HG03066 (cell line): ENCODE results near the gene P2RX3.
"Not testable (repeated sequence)": the region's sequence is repeated elsewhere in the genome, so short reads cannot be mapped to it uniquely, and the experiment has no call there.

Source experiments
- ATAC-seq: cut with Tn5 transposase; IDR thresholded peaks from one replicate; pipeline ENCODE4 v1.9.1; 2021; ENCODE audit warnings: low read depth; ENCODE audit not compliant: unreplicated experiment

Gene P2RX3

GRCh38 chr11:57338142-57338541 lies at the start of gene P2RX3:
Gene P2RX3 (plus strand): TSS chr11:57338352. CDS start chr11:57338551, 199 bp downstream.
- ATAC-seq = no peak

GRCh38 chr11:57288771-57289579 lies 49.2 kb upstream of the P2RX3 start:
- ATAC-seq = no peak

- no peak for ATAC-seq
These were observed 47.9 kb upstream of the P2RX3 start for GRCh38 chr11:57290288-57290687.

- ATAC-seq = no peak
These were observed 43.7 kb upstream of the P2RX3 start for GRCh38 chr11:57294225-57295131.

- ATAC-seq = not testable (repeated sequence)
These were observed 41.9 kb upstream of the P2RX3 start for GRCh38 chr11:57296205-57296604.

GRCh38 chr11:57297221-57297620 lies 40.9 kb upstream of the P2RX3 start:
- no peak for ATAC-seq

- no peak for ATAC-seq
These were observed 38.9 kb upstream of the P2RX3 start for GRCh38 chr11:57299150-57299737.

GRCh38 chr11:57300785-57301184 lies 37.4 kb upstream of the P2RX3 start:
- no peak for ATAC-seq

GRCh38 chr11:57301711-57302423 lies 36.3 kb upstream of the P2RX3 start:
- ATAC-seq = no peak

GRCh38 chr11:57302489-57302888 lies 35.7 kb upstream of the P2RX3 start:
- no peak for ATAC-seq

GRCh38 chr11:57303280-57303989 lies 34.7 kb upstream of the P2RX3 start:
- ATAC-seq = no peak

GRCh38 chr11:57303990-57304579 lies 34.1 kb upstream of the P2RX3 start:
- no peak for ATAC-seq

- no peak for ATAC-seq
These were observed 32.6 kb upstream of the P2RX3 start for GRCh38 chr11:57305523-57305922.

GRCh38 chr11:57306161-57306876 lies 31.8 kb upstream of the P2RX3 start:
- no peak for ATAC-seq

GRCh38 chr11:57306940-57307565 lies 31.1 kb upstream of the P2RX3 start:
- no peak for ATAC-seq

- ATAC-seq = no peak
These were observed 30.4 kb upstream of the P2RX3 start for GRCh38 chr11:57307666-57308270.

GRCh38 chr11:57308426-57309060 lies 29.6 kb upstream of the P2RX3 start:
- no peak for ATAC-seq
